HepG2 (cell line): Measurements from ENCODE around the gene KRTAP12-1. TPM values are rescaled to one million over a fixed set of nuclear protein-coding genes. Genes with fewer than 3 reads are reported as not detected.

Source experiments
- ATF4 ChIP-seq, 2 experiments: fragments of 450-650 bp in 1 of 2; sonication (generic) in 1 of 2; formaldehyde crosslinking; IDR thresholded peaks; 2 replicates each; pipeline versions ENCODE4 v1.5.0 to v1.8.0; 2020 to 2022; ENCODE audit warnings: mild to moderate bottlenecking in 1 of 2, missing genetic modification reagents in 1 of 2
- CENPT ChIP-seq: sonication (generic); formaldehyde crosslinking; IDR thresholded peaks from 2 replicates; pipeline ENCODE4 v1.8.0; 2022; ENCODE audit warnings: low read depth, mild to moderate bottlenecking, moderate library complexity, missing genetic modification reagents
- ELK4 ChIP-seq: sonication (generic); formaldehyde crosslinking; IDR thresholded peaks from 2 replicates; pipeline ENCODE4 v1.9.0; 2021; ENCODE audit warnings: missing genetic modification reagents, borderline replicate concordance
- GATAD2A ChIP-seq: IDR thresholded peaks from 2 replicates; pipeline ENCODE4 v1.6.1; 2016
- SMAD9 ChIP-seq: sonication (generic); formaldehyde crosslinking; IDR thresholded peaks from 2 replicates; pipeline ENCODE4 v1.5.1; 2020; ENCODE audit warnings: mild to moderate bottlenecking, missing genetic modification reagents
- THYN1 ChIP-seq: sonication (generic); formaldehyde crosslinking; IDR thresholded peaks from 2 replicates; pipeline ENCODE4 v1.8.1; 2023; ENCODE audit warnings: low read depth, mild to moderate bottlenecking, moderate library complexity, missing genetic modification reagents, borderline replicate concordance
- TOE1 ChIP-seq: sonication (generic); formaldehyde crosslinking; IDR thresholded peaks from 2 replicates; pipeline ENCODE4 v1.4.0; 2020; ENCODE audit warnings: mild to moderate bottlenecking, missing genetic modification reagents
- ZBTB3 ChIP-seq: sonication (generic); formaldehyde crosslinking; IDR thresholded peaks from 2 replicates; pipeline ENCODE4 v1.4.0; 2020; ENCODE audit warnings: low read depth, mild to moderate bottlenecking, moderate library complexity, missing genetic modification reagents, borderline replicate concordance
- ZBTB42 ChIP-seq: sonication (generic); formaldehyde crosslinking; IDR thresholded peaks from 2 replicates; pipeline ENCODE4 v1.5.0; 2020; ENCODE audit warnings: mild to moderate bottlenecking, missing genetic modification reagents
- ZNF235 ChIP-seq: sonication (generic); formaldehyde crosslinking; IDR thresholded peaks from 2 replicates; pipeline ENCODE4 v1.8.1; 2023; ENCODE audit warnings: mild to moderate bottlenecking, missing genetic modification reagents, borderline replicate concordance
- ZNF318 ChIP-seq: sonication (generic); formaldehyde crosslinking; IDR thresholded peaks from 2 replicates; pipeline ENCODE4 v1.4.0; 2020; ENCODE audit warnings: mild to moderate bottlenecking, missing genetic modification reagents
- ZNF670 ChIP-seq: sonication (generic); formaldehyde crosslinking; IDR thresholded peaks from 2 replicates; pipeline ENCODE4 v1.8.0; 2022; ENCODE audit warnings: mild to moderate bottlenecking, missing genetic modification reagents, borderline replicate concordance
- ZNF780A ChIP-seq: sonication (generic); formaldehyde crosslinking; IDR thresholded peaks from 2 replicates; pipeline ENCODE4 v1.8.0; 2022; ENCODE audit warnings: mild to moderate bottlenecking, missing genetic modification reagents, moderate library complexity
- polyA plus RNA-seq, 8 experiments: library from polyadenylated mRNA; depleted of rRNA in 3 of 8; stranded (reverse) in 7 of 8; unstranded in 1 of 8; fragments of >200 nt; fragmentation: Illumina TruSeq in 4 of 8; extraction: Trizol in 4 of 8; gene quantifications; 2 replicates each; pipeline versions ENCODE4 v1.2.1 to v1.2.3, GENCODE V29; 2011 to 2016; ENCODE audit warnings: low read depth in 4 of 8, missing spikeins in 1 of 8, mixed read lengths in 1 of 8; ENCODE audit not compliant: insufficient read depth in 1 of 8
- total RNA-seq, 5 experiments: library from RNA; depleted of rRNA; stranded (reverse); fragments of >200 nt; fragmentation: Illumina TruSeq; extraction: Trizol; gene quantifications; 2 replicates each; pipeline ENCODE4 v1.2.3, GENCODE V29; 2016; ENCODE audit warnings: low read depth in 1 of 5

KRTAP12-1 gene
- total and polyA plus RNA-seq, 2 of the 13 experiments (the other 11 are each of a cell fraction or from before 2014, with no cell fraction given): not detected

GRCh38 chr21:44636209-44637017, 45.5 kb downstream of the KRTAP12-1 start (continued):
- TF ChIP-seq ZNF318 (CRISPR knock-in tag): no peak
- TF ChIP-seq ELK4 (CRISPR knock-in tag): no peak
- TF ChIP-seq GATAD2A (CRISPR knock-in tag): no peak
- no peak for TF ChIP-seq ZBTB3 (CRISPR knock-in tag)
- TF ChIP-seq CENPT (CRISPR knock-in tag): no peak
- TF ChIP-seq ZNF670 (CRISPR knock-in tag): no peak
- no peak for TF ChIP-seq ATF4 (CRISPR knock-in tag; IDR thresholded peaks at IDR 0.05)
- no peak for TF ChIP-seq ZBTB42 (CRISPR knock-in tag)
- no peak for TF ChIP-seq SMAD9 (CRISPR knock-in tag)
- TF ChIP-seq ZNF780A (CRISPR knock-in tag): no peak
- no peak for TF ChIP-seq TOE1 (CRISPR knock-in tag)
- no peak for TF ChIP-seq THYN1
- TF ChIP-seq ZNF235 (CRISPR knock-in tag): no peak
